Stimulated activated CD4-positive, alpha-beta T cell treated with anti-CD3 and anti-CD28 coated beads, Interleukin-4, amount 100 ng/mL, for 48 hours (primary cell): ENCODE measurements around the gene GOLT1B.
"Not testable (repeated sequence)": the region's sequence is repeated elsewhere in the genome, so short reads cannot be mapped to it uniquely, and the experiment has no call there.

Experiments
- DNase-seq, 2 donors: peaks; one replicate each; pipeline ENCODE4 v3.0.0-alpha.2; 2020; ENCODE audit warnings: low read depth in 2 of 2

Gene GOLT1B

GRCh38 chr12:21501258-21502163 lies at the start of gene GOLT1B, which contains the start of gene RECQL:
Gene GOLT1B (plus strand): TSS chr12:21501789. CDS start chr12:21501924, 135 bp downstream.
Gene RECQL (minus strand): TSS chr12:21501635. CDS start chr12:21499570, 2,065 bp downstream.
- peak; percentile 73 to 84 for DNase-seq

- DNase-seq: no peak
These were observed 48.2 kb upstream of the GOLT1B start for GRCh38 chr12:21453312-21453852.

GRCh38 chr12:21456291-21456780 lies 45.3 kb upstream of the GOLT1B start:
- peak in 1 of 2 donors; percentile 30 for DNase-seq

GRCh38 chr12:21459474-21459873 lies 42.1 kb upstream of the GOLT1B start:
- no peak for DNase-seq

- not testable (repeated sequence) for DNase-seq
These were observed 34.3 kb upstream of the GOLT1B start for GRCh38 chr12:21467334-21467733.

- DNase-seq: no peak
These were observed 30.3 kb upstream of the GOLT1B start for GRCh38 chr12:21471294-21471693.

GRCh38 chr12:21472197-21472823 lies 29.3 kb upstream of the GOLT1B start:
- no peak for DNase-seq

GRCh38 chr12:21475552-21475951 lies 26.0 kb upstream of the GOLT1B start:
- DNase-seq: no peak

- no peak for DNase-seq
These were observed 24.6 kb upstream of the GOLT1B start for GRCh38 chr12:21476949-21477348.

GRCh38 chr12:21478756-21479455 lies 22.7 kb upstream of the GOLT1B start:
- no peak for DNase-seq

GRCh38 chr12:21483531-21483930 lies 18.1 kb upstream of the GOLT1B start:
- no peak for DNase-seq

- DNase-seq: no peak
These were observed 15.6 kb upstream of the GOLT1B start for GRCh38 chr12:21485998-21486397.

- DNase-seq: no peak
These were observed 1.8 kb upstream of the GOLT1B start for GRCh38 chr12:21499765-21500164.

GRCh38 chr12:21500786-21501257 lies 767 bp upstream of the GOLT1B start:
- DNase-seq: no peak

GRCh38 chr12:21502164-21502496 lies 541 bp downstream of the GOLT1B start:
- peak in 1 of 2 donors; percentile 17 for DNase-seq

GRCh38 chr12:21502872-21503271 lies 1.3 kb downstream of the GOLT1B start:
- DNase-seq: no peak

GRCh38 chr12:21505888-21506287 lies 4.3 kb downstream of the GOLT1B start:
- DNase-seq: no peak

GRCh38 chr12:21507849-21508248 lies 6.3 kb downstream of the GOLT1B start:
- DNase-seq: no peak

- DNase-seq: no peak
These were observed 8.2 kb downstream of the GOLT1B start for GRCh38 chr12:21509768-21510167.

- DNase-seq: no peak
These were observed 14.7 kb downstream of the GOLT1B start for GRCh38 chr12:21516281-21516680.

- DNase-seq: no peak
These were observed 16.9 kb downstream of the GOLT1B start for GRCh38 chr12:21518451-21518850.

- DNase-seq: no peak
These were observed 20.0 kb downstream of the GOLT1B start for GRCh38 chr12:21521541-21521940.
